Measurements from ENCODE around the gene IGFL2. TPM values are rescaled to one million over a fixed set of nuclear protein-coding genes. Genes with fewer than 3 reads are reported as not detected.
"Not testable (repeated sequence)": the region's sequence is repeated elsewhere in the genome, so short reads cannot be mapped to it uniquely, and the experiment has no call there.

The IGFL2 gene
- polyA plus RNA-seq, 1 of the 3 experiments (the other 2 are of a cell fraction), result 0.23 TPM

- TF ChIP-seq MEF2A (IDR thresholded peaks at IDR 0.05; ENCODE audit: borderline replicate concordance, low read depth), result no peak
- TF ChIP-seq ELF1 (IDR thresholded peaks at IDR 0.05), result no peak
- TF ChIP-seq EP300 (IDR thresholded peaks at IDR 0.05; ENCODE audit: borderline replicate concordance in 1 of 2, low read depth in 1 of 2, low read length in 1 of 2), result no peak
- TF ChIP-seq RAD21 (IDR thresholded peaks at IDR 0.05; ENCODE audit: low read length), result no peak
- TF ChIP-seq USF1 (IDR thresholded peaks at IDR 0.05; ENCODE audit: borderline replicate concordance, low read depth), result no peak
- TF ChIP-seq RXRA (IDR thresholded peaks at IDR 0.05; ENCODE audit: borderline replicate concordance, low read depth), result no peak
- Histone ChIP-seq H3K4me2 (no peak overlapping the region), H2AFZ (ENCODE audit: low read depth) (no peak overlapping the region), H4K20me1 (ENCODE audit: insufficient read depth) (no peaks in the 10 kb centered on the region), H3K9ac (no peak overlapping the region), H3K27ac (ENCODE audit: low read depth in 2 of 2, low read length in 1 of 2) (no peak overlapping the region), H3K79me2 (ENCODE audit: insufficient read depth) (no peaks in the 10 kb centered on the region), H3F3A (replicated peaks; ENCODE audit: insufficient read depth) (peaks cover 10% of the 10 kb centered on the region), H3K4me1 (ENCODE audit: control insufficient read depth in 1 of 2, insufficient read depth in 2 of 2, low read depth in 1 of 2, low read length in 1 of 2) (no peaks in the 10 kb centered on the region; a peak in 1 of 4 replicates), H3K4me3 (ENCODE audit: low read depth in 2 of 2, low read length in 1 of 2) (no peak overlapping the region), H3K9me2 (no peaks in the 10 kb centered on the region), H3K27me3 (ENCODE audit: insufficient read depth) (no peaks in the 10 kb centered on the region; the same call in 1 of the 2 replicates), H3K9me3 (no peaks in the 10 kb centered on the region), H3K36me3 (replicated peaks in 1 of 2; ENCODE audit: control insufficient read depth in 1 of 2, insufficient read depth in 2 of 2, low read length in 1 of 2) (no peaks in the 10 kb centered on the region)
- 27% methylated on average over 4 of the region's 4 CpGs for WGBS (ENCODE audit: low lambda C conversion rate)
- no peak for DNase-seq
- ChIA-PET POLR2A (interaction anchor here (0.8 kb wide), 1 partner anchor 109 kb away, joined by 3 read pairs; no protein-coding TSS in a partner anchor), CTCF (interaction anchor here (1.1 to 2.0 kb wide), 4 partner anchors 74 to 165 kb away, joined by 3 to 7 read pairs (median 4); no protein-coding TSS in a partner anchor)
Measured at GRCh38 chr19:46191356-46191755, 43.3 kb downstream of the IGFL2 start.

GRCh38 chr19:46191972-46192371 is 43.9 kb downstream of the IGFL2 start:
- Histone ChIP-seq H3K36me3 (replicated peaks in 1 of 2; ENCODE audit: control insufficient read depth in 1 of 2, insufficient read depth in 2 of 2, low read length in 1 of 2) (no peaks in the 10 kb centered on the region), H3K9ac (no peak overlapping the region), H3F3A (replicated peaks; ENCODE audit: insufficient read depth) (peaks cover 7% of the 10 kb centered on the region), H3K4me1 (ENCODE audit: control insufficient read depth in 1 of 2, insufficient read depth in 2 of 2, low read depth in 1 of 2, low read length in 1 of 2) (no peaks in the 10 kb centered on the region), H4K20me1 (ENCODE audit: insufficient read depth) (no peaks in the 10 kb centered on the region), H3K9me3 (no peaks in the 10 kb centered on the region), H3K4me2 (no peak overlapping the region), H3K4me3 (ENCODE audit: low read depth in 2 of 2, low read length in 1 of 2) (no peak overlapping the region), H3K9me2 (no peaks in the 10 kb centered on the region), H3K27ac (ENCODE audit: low read depth in 2 of 2, low read length in 1 of 2) (no peak overlapping the region), H3K79me2 (ENCODE audit: insufficient read depth) (no peaks in the 10 kb centered on the region), H2AFZ (ENCODE audit: low read depth) (no peak overlapping the region), H3K27me3 (ENCODE audit: insufficient read depth) (no peaks in the 10 kb centered on the region; the same call in 1 of the 2 replicates)
- DNase-seq, result no peak
- POLR2A ChIA-PET, result interaction anchor here (0.8 kb wide), 1 partner anchor 109 kb away, joined by 3 read pairs; no protein-coding TSS in a partner anchor
- WGBS (ENCODE audit: low lambda C conversion rate), result 20% methylated on average over 3 of the region's 3 CpGs
- CTCF ChIA-PET, result interaction anchor here (1.1 to 2.0 kb wide), 4 partner anchors 73 to 166 kb away, joined by 3 to 7 read pairs (median 4); no protein-coding TSS in a partner anchor
- TF ChIP-seq ELF1 (IDR thresholded peaks at IDR 0.05) (no peak), PBX3 (IDR thresholded peaks at IDR 0.05) (no peak), RAD21 (IDR thresholded peaks at IDR 0.05; ENCODE audit: low read length) (no peak), ZBTB33 (IDR thresholded peaks at IDR 0.05; ENCODE audit: borderline replicate concordance, low read depth) (no peak), CHD2 (IDR thresholded peaks at IDR 0.05; ENCODE audit: low read length, partially characterized antibody) (no peak), IRF3 (IDR thresholded peaks at IDR 0.05; ENCODE audit: low read depth, low read length) (no peak)

GRCh38 chr19:46192626-46192991 is 44.6 kb downstream of the IGFL2 start:
- H2AFZ ChIP-seq (ENCODE audit: low read depth); H3K9me2 ChIP-seq; H3K9me3 ChIP-seq; H3K27ac ChIP-seq (ENCODE audit: low read depth in 2 of 2, low read length in 1 of 2); H3F3A ChIP-seq (replicated peaks; ENCODE audit: insufficient read depth); H3K9ac ChIP-seq; H3K4me3 ChIP-seq (ENCODE audit: low read depth in 2 of 2, low read length in 1 of 2); H3K79me2 ChIP-seq (ENCODE audit: insufficient read depth); DNase-seq; H3K27me3 ChIP-seq (ENCODE audit: insufficient read depth); H3K4me1 ChIP-seq (ENCODE audit: control insufficient read depth in 1 of 2, insufficient read depth in 2 of 2, low read depth in 1 of 2, low read length in 1 of 2); POLR2A ChIA-PET; H4K20me1 ChIP-seq (ENCODE audit: insufficient read depth); H3K36me3 ChIP-seq (replicated peaks in 1 of 2; ENCODE audit: control insufficient read depth in 1 of 2, insufficient read depth in 2 of 2, low read length in 1 of 2): not testable (repeated sequence)
- CTCF ChIA-PET, result interaction anchor here (1.4 kb wide), 1 partner anchor 110 kb away, joined by 3 read pairs; no protein-coding TSS in a partner anchor
- 37% methylated on average over 5 of the region's 5 CpGs for WGBS (ENCODE audit: low lambda C conversion rate)
- peak overlapping the region; percentile 48; the same call in 1 of the 2 replicates for H3K4me2 ChIP-seq
